HT-29 (cell line): ENCODE data around the gene ARHGEF28. TPM values are rescaled to one million over a fixed set of nuclear protein-coding genes. Genes with fewer than 3 reads are reported as not detected.

Experiments used
- DNase-seq: peaks from one replicate; pipeline ENCODE4 v3.0.0-alpha.2; 2015; ENCODE audit warnings: low spot score
- total RNA-seq: library from RNA; depleted of rRNA; stranded (reverse); fragments of >200 nt; shearing (Covaris generic); gene quantifications from 2 replicates; pipeline ENCODE4 v1.2.3, GENCODE V29; 2014

The ARHGEF28 gene
- total RNA-seq, 1 experiment from 2014 or later: 20.1 TPM

DNA sequence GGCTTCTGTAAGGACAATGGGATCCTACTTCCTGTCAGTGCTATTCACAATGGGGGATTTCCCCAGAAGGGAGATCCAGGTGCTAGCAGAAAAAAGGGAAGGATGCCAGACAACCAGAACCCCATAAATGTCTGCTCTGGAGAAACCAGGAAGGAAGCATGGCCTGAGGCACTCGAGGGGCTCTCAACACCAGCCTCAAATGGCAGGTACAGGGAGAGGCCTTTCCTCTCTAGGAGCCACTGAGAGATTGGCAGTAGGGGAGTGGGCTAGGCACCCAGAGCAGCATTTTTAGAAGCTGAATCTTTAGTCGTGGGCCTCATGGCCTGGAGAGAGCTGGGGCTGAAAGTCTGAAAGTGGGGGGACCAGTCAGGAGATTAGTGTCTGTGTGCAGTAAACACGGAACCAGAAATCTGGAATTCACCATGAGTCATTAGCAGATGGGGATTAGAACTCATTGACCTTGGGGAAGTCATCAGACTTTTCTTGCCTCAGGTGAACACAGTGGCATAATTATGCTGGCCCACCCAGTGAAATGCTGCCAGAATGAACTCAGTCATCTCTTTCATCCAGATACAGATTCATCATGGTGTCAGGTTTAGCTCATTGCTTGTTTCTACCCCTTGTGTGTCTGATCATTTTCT, 28.3 kb downstream of the ARHGEF28 start:
- peak; percentile 64 for DNase-seq

GRCh38 chr5:73654819-73655318, 28.9 kb downstream of the ARHGEF28 start:
- no peak for DNase-seq

- DNase-seq: no peak
Measured at GRCh38 chr5:73655521-73656160, 29.6 kb downstream of the ARHGEF28 start.

GRCh38 chr5:73661753-73662152, 35.8 kb downstream of the ARHGEF28 start:
- no peak for DNase-seq

DNA sequence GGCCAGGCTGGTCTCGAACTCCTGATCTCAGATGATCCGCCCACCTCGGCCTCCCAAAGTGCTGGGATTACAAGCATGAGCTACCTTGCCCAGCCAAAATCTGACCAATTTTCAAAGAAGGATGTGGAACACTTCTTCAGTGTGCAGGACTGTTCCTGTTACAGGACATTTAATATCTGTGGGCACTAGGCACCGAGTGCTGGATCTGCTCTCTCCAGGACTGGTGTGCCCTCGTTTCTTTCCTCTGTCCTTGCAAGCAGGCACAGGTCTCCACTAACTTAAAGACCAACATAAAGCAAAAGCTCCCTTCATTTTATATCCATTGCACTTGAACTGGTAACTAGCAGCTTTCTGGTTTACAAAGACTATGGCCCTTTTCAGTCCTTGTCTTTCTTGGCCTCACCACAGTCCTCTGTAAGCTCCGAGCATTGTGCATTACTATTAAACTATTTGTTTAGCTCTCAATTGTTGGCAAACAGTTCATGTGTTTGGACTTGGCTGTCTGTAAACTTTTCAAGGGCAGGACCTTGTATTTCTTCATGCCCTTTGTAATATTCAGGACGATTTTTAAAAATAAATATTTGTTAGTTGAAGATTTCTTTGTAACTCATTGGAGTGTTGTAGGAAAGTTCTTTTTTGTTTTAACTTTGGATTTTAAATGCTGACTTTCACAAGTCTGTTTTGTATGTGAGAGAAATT, 37.3 kb downstream of the ARHGEF28 start:
- DNase-seq: no peak

- DNase-seq: no peak
Measured at GRCh38 chr5:73663860-73664240, 37.9 kb downstream of the ARHGEF28 start.

DNA sequence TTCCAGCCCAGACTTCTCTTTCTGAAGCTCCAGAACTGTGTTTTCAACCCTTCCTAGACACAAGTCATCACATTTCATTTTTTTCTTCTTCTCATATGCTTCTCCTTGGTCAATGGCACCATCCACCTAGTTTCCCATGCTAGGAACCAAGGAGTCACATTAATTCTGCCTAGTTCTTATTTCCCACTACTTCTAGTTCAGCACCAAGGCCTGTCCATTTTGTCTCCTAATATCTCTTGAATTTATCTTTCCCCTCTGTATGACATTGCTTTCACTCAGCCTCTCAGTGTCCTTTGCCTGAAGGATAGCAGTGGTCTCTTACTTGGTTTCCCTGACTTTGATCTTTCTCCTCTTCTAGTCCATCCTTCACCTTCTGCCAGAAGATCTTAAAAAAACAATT, 38.8 kb downstream of the ARHGEF28 start:
- no peak for DNase-seq

DNA sequence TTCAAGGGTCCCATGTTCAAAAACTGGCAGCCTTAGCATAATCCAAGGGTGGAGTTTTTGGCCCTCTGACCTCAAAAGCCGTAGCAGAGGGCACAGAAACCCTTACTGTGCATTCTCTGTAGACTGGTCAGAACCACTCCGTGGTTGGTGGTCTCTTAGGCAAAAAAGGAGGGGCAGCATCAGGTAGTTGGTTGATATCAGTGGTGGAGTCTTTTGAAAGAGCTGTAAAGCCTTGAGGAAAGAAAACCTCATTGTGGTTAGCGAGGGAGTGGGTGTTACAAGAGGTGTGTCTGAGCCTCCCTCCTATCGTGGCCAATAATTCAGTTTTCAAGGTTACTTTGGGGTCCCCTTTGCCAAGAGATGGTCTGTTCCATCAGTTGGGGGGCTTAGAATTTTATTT, 40.9 kb downstream of the ARHGEF28 start:
- DNase-seq: no peak

- no peak for DNase-seq
Measured at GRCh38 chr5:73668017-73668416, 42.0 kb downstream of the ARHGEF28 start.

DNA sequence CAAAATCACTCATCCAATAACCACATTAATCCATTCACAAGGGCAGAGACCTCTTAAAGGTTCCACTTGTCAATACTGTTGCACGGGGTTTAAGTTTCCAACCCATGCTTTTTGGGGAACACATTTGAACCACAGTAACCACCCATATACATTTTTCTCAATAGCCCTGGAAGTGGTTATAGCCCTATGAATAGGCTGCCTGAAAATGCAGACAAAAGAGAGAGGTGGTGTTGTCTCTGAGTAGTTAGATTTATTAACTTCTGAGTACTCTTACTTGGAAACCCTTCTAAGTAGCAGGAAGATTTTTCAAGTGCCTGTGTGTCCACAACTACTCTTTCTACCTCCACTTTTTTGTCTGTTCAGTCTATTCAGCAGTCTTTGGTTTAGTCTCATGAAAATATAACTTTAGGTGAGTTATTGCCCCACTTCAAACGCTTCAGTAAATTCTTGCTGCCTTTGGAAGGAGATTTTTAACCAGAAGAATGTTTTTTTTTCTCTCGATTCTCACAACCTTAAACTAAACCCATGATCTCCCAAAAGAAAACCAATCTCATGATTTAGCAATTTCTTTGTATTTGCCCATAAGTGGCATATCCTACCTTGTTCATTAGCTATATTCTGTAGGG, 42.6 kb downstream of the ARHGEF28 start:
- no peak for DNase-seq

- no peak for DNase-seq
Measured at GRCh38 chr5:73670731-73671130, 44.7 kb downstream of the ARHGEF28 start.

DNA sequence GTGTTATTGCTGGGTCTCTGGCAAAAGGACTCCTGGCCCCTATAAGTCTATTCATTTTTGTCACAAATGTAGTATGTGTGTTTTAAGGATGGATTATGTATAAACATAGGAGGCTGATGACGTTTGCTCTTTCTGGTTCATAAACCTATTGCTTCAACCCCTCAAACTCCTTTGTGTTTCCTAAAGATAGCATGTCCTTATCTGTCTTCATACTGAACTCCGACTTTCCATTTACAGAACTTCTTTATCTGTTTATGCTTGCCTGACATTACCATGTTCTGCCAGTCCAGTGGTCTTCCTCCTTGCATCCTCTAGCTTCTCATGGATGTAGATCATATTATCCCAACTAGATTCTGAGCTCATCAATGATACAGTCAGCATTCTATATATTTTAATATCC, 46.1 kb downstream of the ARHGEF28 start:
- no peak for DNase-seq

DNA sequence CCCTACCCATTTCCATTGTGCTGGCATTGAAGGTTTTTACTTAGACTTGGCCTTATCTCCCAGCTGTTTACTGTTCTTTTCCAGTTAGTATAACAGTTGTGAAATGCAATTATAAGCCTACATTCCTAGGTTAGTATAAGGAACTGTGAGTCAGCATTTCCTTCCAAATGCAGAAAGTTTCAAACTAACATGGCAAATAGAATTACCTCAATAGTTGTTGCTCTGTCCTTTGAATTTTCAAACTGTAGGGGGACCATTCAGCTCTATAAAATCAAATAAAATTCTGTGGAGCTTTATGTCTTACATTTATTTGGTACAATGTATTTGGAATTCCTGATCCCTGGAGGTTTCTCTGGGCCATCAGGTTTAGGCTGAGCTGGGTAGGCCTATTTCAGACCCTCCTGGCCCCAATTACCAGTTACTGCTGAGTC, 47.2 kb downstream of the ARHGEF28 start:
- DNase-seq: peak; percentile 54

GRCh38 chr5:73674669-73675004, 48.6 kb downstream of the ARHGEF28 start:
- DNase-seq: no peak

- DNase-seq: peak; percentile 80
Measured at GRCh38 chr5:73678322-73678740, 52.3 kb downstream of the ARHGEF28 start.

DNA sequence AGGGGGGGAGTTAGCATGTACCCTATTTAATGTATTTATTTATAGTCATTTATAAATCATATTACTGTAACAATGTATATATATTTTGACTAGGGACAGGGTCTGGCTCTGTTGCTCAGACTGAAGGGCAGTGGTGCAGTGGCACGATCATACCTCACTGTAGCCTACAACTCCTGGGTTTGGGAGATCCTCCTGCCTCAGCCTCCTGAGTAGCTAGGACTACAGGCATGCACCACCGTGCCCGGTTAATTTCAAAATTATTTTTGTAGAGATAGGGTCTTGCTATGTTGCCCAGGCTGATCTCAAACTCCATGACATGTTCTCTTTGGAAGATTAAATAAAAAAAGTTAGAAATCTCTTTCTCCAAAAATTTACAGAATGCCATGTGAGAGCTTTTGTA, 52.8 kb downstream of the ARHGEF28 start:
- no peak for DNase-seq

DNA sequence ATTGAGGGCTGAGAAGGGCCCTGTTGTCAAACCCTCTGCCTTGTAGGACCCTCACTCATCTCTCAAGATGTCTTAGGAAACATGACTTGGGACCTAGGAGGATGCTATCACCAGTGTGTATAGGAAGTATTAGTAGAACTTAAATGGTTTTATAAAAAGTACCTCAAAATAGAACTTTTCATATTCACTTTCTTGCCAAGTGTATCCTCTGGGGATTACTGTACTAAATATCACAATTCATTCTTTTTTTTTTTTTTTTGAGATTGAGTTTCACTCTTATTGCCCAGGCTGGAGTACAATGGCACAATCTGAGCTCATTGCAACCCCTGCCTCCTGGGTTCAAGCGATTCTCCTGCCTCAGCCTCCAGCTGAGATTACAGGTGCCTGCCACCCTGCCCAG, 56.2 kb downstream of the ARHGEF28 start:
- no peak for DNase-seq

- no peak for DNase-seq
Measured at GRCh38 chr5:73684691-73685090, 58.7 kb downstream of the ARHGEF28 start.

DNA sequence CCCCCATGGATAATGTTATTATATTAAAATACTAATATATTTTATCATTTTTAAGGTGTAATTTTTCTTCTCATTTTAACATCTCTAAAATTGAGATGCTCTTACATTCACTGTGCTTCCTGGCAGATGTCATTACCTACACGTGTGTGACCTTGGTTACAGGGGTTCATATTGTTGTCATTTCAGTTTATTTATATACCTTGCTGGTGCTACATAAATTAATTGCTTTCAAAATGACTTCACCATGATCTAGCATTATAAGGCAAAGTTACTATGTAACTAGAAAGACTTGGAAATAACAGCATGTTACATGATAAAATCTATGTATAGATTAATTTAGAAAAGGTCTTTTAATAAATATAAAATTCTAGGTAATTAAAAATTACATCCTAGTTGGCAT, 60.9 kb downstream of the ARHGEF28 start:
- no peak for DNase-seq

DNA sequence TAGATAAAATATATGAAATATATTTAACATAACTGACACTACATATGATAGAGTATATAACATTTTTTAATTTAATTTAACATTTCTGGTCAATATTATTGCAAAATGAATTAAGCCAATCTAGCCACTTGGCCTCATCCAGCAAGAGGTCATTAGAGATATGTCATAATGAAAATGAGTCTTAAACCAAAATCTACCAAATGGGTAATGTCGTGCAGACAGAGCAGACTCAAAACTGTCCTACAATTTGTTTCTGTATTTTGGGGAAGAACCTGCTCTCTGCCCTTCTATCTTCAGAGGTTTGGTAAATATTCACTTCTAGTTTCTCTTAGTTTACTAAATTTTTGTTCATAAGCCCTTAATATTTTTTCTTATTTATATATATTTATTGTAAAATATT, 61.4 kb downstream of the ARHGEF28 start:
- no peak for DNase-seq

- no peak for DNase-seq
Measured at GRCh38 chr5:73690015-73690414, 64.0 kb downstream of the ARHGEF28 start.

DNA sequence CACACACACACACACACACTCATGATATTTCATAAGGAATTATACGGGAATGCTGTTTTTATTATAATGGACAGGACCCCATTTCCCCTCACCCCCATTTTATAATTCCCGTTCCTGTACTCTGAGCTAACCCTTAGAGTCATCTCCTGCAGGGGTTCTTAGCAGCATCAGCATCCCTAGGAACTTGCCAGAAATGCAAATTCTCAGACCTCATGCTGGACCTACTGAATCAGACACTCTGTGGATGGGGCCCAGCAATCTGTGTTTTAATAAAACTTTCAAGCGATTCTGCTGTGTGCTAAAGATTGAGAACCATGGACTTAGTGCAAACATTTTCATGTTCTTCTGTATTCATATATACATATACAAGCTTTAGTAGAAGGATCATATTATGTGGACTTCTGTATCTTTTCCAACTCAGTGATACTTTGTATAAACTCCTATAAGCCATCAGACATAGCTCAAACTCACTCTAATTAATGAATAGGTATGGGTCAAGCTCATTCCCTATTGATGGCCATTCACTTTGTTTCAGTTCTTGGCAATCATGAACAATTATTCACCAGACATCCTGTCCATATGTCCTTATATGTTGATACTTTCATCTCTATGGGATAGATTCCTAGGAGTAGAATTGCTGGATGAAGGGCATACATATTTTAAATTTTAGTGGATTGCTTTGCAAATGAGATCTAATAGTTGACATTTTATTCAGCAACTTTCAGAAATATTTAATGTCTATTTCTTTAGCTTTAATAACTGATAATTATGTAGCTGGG, 65.5 kb downstream of the ARHGEF28 start:
- no peak for DNase-seq
